Kidney (tissue), 14 donors: ENCODE measurements around the gene PARVB. TPM values are rescaled to one million over a fixed set of nuclear protein-coding genes. Genes with fewer than 3 reads are reported as not detected.

Experiments used
- DNase-seq, 5 donors: peaks; one replicate each; pipeline ENCODE4 v3.0.0-alpha.2; 2013 to 2020
- FAIRE-seq: peaks from 2 replicates; lab custom pipeline; 2012; peaks lifted over from hg19 to GRCh38; lab: Jason Lieb, UNC
- H3K27ac ChIP-seq, 2 donors: one replicate each; pipeline ENCODE4 v1.7.0; 2013; ENCODE audit warnings: low read depth in 2 of 2, low read length in 2 of 2, inconsistent platforms in 1 of 2
- H3K27me3 ChIP-seq: one replicate; pipeline ENCODE4 v1.7.1; 2013; ENCODE audit warnings: low read length, inconsistent platforms; ENCODE audit not compliant: control insufficient read depth, insufficient read depth
- H3K36me3 ChIP-seq, 3 donors: one replicate each; pipeline versions ENCODE4 v1.7.0 to v1.7.1; 2013; ENCODE audit warnings: low read length in 3 of 3, control low read depth in 1 of 3, inconsistent platforms in 1 of 3; ENCODE audit not compliant: insufficient read depth in 3 of 3, control insufficient read depth in 2 of 3
- H3K4me1 ChIP-seq, 3 donors: one replicate each; pipeline versions ENCODE4 v1.7.0 to v1.7.1; 2013; ENCODE audit warnings: low read length in 3 of 3, inconsistent platforms in 1 of 3, low read depth in 1 of 3; ENCODE audit not compliant: control insufficient read depth in 2 of 3, insufficient read depth in 2 of 3
- H3K4me3 ChIP-seq, 3 donors: one replicate each; pipeline versions ENCODE4 v1.7.0 to v1.8.1; 2013; ENCODE audit warnings: low read length in 3 of 3, control low read depth in 1 of 3, inconsistent platforms in 1 of 3
- H3K9ac ChIP-seq, 3 donors: one replicate each; pipeline versions ENCODE4 v1.7.0 to v1.7.1; 2013; ENCODE audit warnings: low read length in 3 of 3, control low read depth in 1 of 3, inconsistent platforms in 1 of 3
- H3K9me3 ChIP-seq, 3 donors: one replicate each; pipeline versions ENCODE4 v1.7.0 to v1.7.1; 2013; ENCODE audit warnings: low read length in 3 of 3, control low read depth in 1 of 3, inconsistent platforms in 1 of 3; ENCODE audit not compliant: control insufficient read depth in 2 of 3, insufficient read depth in 1 of 3
- CTCF ChIP-seq: IDR thresholded peaks from 3 replicates; pipeline ENCODE4 v1.5.1; 2012; ENCODE audit warnings: mild to moderate bottlenecking, moderate library complexity, borderline replicate concordance; ENCODE audit not compliant: insufficient read depth; ENCODE audit errors: extremely low read depth
- intact Hi-C: fragments of 100-400 bp; cut with DNase I; formaldehyde crosslinking; loops from one replicate; pipeline ENCODE4 v1.11.1; 2022
- polyA plus RNA-seq: library from polyadenylated mRNA; stranded (reverse); fragments of 350-450 nt; fragmentation: Illumina TruSeq; extraction: RNeasy Lipid Tissue Mini Kit (QIAGEN cat#74804); gene quantifications from one replicate; pipeline ENCODE4 v1.2.3, GENCODE V29; 2014; ENCODE audit warnings: low read depth, low replicate concordance; ENCODE audit not compliant: insufficient read depth
- total RNA-seq: library from RNA; stranded (reverse); fragmentation: NEBNext Ultra II Directional; extraction: Animal tissue kit (Norgen Biotek cat#: 25700); gene quantifications from one replicate; pipeline ENCODE4 v1.2.1, GENCODE V29; 2021
- donor health status: control.
- donor health status: control.
- donor health status: control.
- donor health status: control.
- donor health status: control.
- donor health status: DM: yes; HTN: yes; CAD: no.
- donor health status: Normal renal cell carcinoma (clear cell type).

Gene PARVB
- total and polyA plus RNA-seq, 2 donors from 2014 or later: 32.9 to 51.1 TPM

- Histone ChIP-seq H3K9ac (no peak overlapping the region), H3K9me3 (no peaks in the 10 kb centered on the region), H3K27me3 (no peaks in the 10 kb centered on the region), H3K36me3 (no peaks in the 10 kb centered on the region), H3K4me3 (no peak overlapping the region), H3K27ac (no peak overlapping the region), H3K4me1 (peaks cover 0 to 3% (median 2%) of the 10 kb centered on the region in 3 donors)
- no peak for DNase-seq
- intact Hi-C loops: no loop called here
- no peak for FAIRE-seq
- TF ChIP-seq CTCF: no peak
Measured at GRCh38 chr22:44157916-44158618, 134.0 kb downstream of the PARVB start.

- no peaks in the 10 kb centered on the region for H3K36me3 ChIP-seq
- no peaks in the 10 kb centered on the region for H3K9me3 ChIP-seq
- H3K9ac ChIP-seq: no peak overlapping the region
- no peak for FAIRE-seq
- no peak overlapping the region for H3K27ac ChIP-seq
- no peak for TF ChIP-seq CTCF
- intact Hi-C loops: no loop called here
- no peaks in the 10 kb centered on the region for H3K27me3 ChIP-seq
- no peak overlapping the region for H3K4me3 ChIP-seq
- peaks cover 0 to 3% (median 2%) of the 10 kb centered on the region in 3 donors for H3K4me1 ChIP-seq
- DNase-seq: peak in 1 of 5 donors; percentile 22
Measured at GRCh38 chr22:44158816-44159215, 134.7 kb downstream of the PARVB start.

- intact Hi-C loops: no loop called here
- H3K4me1 ChIP-seq: peaks cover 0 to 3% (median 2%) of the 10 kb centered on the region in 3 donors
- no peak overlapping the region for H3K9ac ChIP-seq
- no peak overlapping the region for H3K4me3 ChIP-seq
- no peak for TF ChIP-seq CTCF
- no peaks in the 10 kb centered on the region for H3K36me3 ChIP-seq
- no peak for FAIRE-seq
- H3K27me3 ChIP-seq: no peaks in the 10 kb centered on the region
- DNase-seq: peak in 1 of 5 donors; percentile 22
- H3K9me3 ChIP-seq: no peaks in the 10 kb centered on the region
- H3K27ac ChIP-seq: no peak overlapping the region
Measured at GRCh38 chr22:44159221-44159620, 135.1 kb downstream of the PARVB start.
